Endometrial microvascular endothelial cells (primary cell): ENCODE data around the gene LRP10. TPM values are rescaled to one million over a fixed set of nuclear protein-coding genes. Genes with fewer than 3 reads are reported as not detected.

Experiments used
- in situ Hi-C: cut with HindIII; loops from 2 replicates; pipeline ENCODE4 v1.10.0; 2017; ENCODE audit warnings: low sequenced_read_pairs, low pct_unique_long_range_greater_than_20kb; ENCODE audit errors: inconsistent ontology term
- total RNA-seq: library from RNA; depleted of rRNA; stranded (reverse); fragments of >200 nt; gene quantifications from one replicate; pipeline ENCODE4 v1.2.3, GENCODE V29; 2015; ENCODE audit errors: inconsistent ontology term

Gene LRP10
- total RNA-seq, 1 donor from 2014 or later = 136 TPM

DNA sequence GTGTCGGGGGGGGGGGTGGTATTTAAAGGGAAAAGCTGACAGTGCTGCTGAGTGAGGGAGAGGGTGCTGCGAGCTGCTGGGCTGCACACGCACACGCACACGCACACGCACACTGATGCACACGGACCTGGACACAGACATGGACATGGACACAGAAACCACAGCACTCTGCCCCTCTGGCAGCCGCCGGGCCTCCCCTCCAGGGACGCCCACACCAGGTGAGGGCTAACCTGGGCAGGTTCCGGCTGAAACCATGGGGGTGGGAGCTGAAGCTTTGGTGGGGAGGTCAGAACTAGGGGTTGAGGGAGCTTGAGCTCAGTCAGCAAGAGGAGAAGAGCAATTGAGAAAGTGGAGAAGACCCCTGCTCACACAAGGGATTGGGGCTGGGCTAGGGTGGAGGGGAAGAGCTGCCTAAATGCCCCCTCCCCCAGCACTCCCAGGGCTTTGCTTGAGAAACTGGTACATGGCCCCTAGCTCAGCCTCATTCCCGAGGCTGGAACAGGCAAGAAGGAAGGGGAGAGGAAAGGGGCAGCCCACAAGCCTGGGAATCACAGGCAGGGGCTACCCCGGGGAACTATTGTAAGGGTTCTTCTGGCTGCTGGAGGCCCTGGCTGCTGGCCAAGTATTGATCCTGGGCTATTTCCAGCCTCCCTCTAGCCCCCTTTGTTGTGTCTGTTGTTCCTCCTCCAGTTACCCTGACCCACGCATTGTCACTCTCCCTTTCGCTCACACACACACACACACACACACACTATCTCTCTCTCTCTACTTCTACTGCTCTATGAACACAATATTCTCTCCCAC is 11.8 kb downstream of the LRP10 start, which contains the start of gene REM2:
Gene REM2, plus strand, starts transcription at position 50 of the 804 bp plus-strand sequence. Its CDS starts 66 bp downstream, at position 116.
- in situ Hi-C loops = no loop called here

DNA sequence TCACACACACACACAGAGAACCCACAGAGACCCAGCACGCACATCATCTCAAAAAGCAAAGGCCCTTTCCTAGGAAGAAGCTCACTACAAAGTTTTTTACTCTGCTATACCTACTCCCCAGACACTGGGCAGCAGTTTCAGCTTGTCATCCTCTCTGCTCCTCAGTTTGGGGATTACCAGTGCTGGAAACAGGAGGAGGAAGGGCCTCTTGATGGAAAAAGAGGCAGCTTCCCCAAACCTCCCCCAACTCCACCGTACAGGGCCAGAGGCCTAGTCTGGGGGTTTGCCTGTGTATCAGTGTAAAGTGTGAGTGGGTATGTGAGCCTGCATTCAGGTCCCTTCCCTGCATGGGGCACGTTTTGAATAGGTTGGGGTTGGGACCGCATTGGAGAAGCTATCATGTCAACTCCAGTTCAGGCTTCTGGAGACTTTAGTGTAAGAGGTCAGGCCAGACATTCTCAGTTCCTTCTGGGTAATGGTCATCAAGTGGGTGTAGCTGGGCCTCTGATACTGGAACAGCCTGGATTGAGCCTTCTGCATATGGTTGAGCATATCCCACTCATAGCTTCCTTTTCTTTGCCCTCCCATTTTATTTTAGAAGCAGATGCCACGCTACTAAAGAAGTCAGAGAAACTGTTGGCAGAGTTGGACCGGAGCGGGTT is 12.7 kb downstream of the LRP10 start:
- in situ Hi-C loops = no loop called here

DNA sequence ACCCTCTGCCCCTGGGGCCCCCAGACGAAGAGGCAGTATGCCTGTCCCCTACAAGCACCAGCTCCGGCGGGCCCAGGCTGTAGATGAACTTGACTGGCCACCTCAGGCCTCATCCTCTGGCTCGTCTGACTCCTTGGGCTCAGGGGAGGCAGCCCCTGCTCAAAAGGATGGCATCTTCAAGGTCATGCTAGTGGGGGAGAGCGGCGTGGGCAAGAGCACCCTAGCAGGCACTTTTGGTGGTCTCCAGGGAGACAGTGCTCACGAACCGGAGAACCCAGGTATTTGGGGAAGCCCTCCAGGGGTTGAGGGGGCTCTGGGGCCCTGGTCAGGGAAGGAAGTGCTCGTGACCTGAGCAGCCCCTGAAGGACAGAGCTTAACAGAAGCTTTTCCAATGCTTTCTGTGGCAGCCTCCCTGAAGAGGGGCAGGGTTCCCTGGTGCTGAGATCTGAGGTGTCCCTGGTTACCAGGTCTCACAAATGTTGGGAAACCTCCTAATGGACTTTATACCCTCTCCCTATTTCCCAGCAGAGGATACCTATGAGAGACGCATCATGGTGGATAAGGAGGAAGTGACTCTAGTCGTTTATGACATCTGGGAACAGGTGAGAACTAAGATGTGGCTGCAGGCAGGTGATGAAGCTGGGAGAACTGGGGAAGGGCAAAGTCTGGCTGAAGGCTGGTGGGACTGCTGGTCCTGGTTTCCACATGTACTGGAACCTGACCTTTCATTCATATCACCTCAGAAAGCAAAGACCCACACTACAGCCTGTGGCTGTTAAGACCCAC is 13.4 kb downstream of the LRP10 start:
- in situ Hi-C loops = no loop called here

DNA sequence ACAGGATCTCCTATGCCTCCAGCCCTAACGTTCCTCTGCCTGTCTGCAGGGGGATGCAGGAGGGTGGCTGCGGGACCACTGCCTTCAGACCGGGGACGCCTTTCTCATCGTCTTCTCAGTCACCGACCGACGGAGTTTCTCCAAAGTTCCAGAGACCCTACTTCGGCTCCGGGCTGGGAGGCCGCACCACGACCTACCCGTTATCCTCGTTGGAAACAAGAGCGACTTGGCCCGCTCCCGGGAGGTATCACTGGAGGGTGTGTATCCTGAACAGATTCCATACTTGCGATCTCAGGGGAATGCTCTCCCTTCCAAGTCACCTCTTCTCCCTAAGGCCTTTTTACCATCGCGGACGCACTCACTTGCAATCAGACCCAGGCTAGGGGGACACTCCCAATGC is 14.4 kb downstream of the LRP10 start:
- in situ Hi-C loops = no loop called here

DNA sequence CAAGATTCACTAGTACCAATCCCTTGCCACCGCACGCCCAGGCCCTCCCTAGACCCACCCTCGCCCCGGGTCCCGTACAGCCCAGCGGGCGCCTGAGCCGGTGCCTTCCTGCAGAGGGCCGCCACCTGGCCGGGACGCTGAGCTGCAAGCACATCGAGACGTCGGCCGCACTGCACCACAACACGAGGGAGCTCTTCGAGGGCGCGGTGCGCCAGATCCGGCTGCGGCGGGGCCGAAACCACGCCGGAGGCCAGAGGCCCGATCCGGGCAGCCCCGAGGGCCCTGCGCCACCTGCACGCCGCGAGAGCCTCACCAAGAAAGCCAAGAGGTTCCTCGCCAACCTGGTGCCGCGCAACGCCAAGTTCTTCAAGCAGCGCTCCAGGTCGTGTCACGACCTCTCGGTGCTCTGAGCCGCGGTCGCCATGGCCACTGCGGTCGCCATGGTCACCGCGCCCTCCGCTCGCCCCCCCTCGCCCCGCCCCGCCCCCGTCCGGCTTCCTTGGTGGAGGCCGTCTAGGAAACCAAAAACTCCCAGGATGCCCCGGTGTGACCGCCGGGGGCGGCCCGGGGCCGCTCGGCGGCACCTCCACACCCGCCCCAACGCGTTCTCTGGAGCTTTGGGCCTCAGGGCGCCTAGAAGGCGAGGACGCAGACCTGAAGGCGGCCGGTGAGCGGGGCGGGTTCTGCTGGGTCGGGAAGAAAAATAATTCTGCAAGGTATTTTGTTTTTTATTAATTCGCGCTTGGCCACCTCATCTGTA is 15.1 kb downstream of the LRP10 start:
- in situ Hi-C loops = no loop called here

DNA sequence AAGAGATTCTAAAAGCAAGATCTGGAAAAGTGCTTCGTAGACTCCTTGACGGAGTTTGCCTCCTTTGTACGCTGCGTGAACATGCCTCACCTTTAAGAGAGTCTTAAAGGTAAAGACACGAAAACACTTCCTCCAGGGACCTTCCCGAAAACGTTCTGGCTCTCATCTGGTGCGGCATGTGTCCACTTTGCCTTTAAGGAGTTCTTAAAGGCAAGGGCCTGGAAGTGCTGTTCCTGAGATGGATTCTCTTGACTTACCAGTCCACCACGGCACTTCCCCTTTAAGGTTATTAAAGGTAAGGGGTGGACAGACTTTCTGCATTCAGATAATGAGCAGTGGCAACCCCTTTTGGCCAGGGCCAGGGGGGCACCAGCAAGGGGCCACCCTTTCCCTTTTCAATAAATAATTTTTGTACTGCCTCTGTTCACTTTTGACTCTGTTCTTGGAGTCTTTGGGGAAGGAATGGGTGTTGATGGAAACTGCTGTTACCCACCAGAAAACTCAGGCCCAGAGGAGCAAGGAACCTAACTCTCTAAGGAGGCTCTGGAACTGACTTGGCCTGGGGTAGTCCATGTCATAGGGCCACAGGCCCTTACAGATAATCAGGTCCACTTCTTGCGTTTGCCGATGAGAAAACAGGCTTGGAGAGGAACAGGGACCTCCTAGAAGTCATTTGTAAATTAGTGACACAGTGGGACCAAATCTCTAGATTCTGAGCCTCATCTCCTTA is 15.9 kb downstream of the LRP10 start:
- in situ Hi-C loops = no loop called here

DNA sequence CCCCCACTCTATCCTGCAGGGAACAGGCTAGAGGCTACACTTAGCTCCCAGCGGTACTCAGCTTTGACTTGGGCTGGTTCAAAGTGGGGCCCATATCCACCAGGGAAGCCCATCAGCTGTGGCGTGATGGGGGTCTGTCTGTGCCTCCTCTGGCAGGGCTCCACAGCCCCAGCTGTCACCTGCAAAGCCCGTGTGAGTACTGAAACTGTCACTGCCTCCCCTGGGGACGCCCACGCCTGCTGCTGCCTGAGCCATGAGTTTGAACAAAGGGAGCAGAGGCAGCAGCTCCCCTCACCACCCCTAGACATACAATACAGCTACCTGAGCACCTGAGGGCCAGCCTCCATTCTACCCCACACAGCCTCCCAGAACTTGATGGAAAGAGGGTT is 16.4 kb downstream of the LRP10 start:
- in situ Hi-C loops = no loop called here

DNA sequence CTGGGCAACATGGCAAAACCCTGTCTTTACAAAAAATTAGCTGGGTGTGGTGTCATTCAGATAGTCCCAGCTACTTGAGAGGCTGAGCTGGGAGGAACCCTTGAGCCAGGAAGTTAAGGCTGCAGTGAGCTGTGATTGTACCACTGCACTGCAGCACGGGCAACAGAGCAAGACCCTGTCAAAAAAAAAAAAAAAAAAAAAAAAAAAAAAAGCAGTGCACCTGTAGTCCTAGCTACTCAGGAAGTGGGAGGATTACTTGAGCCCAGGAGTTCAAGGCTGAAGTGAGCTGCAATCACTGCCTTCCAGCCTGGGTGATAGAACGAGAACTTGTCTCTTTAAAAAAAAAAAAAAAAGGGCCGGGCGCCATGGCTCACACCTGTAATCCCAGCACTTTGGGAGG is 17.1 kb downstream of the LRP10 start:
- in situ Hi-C loops = no loop called here

DNA sequence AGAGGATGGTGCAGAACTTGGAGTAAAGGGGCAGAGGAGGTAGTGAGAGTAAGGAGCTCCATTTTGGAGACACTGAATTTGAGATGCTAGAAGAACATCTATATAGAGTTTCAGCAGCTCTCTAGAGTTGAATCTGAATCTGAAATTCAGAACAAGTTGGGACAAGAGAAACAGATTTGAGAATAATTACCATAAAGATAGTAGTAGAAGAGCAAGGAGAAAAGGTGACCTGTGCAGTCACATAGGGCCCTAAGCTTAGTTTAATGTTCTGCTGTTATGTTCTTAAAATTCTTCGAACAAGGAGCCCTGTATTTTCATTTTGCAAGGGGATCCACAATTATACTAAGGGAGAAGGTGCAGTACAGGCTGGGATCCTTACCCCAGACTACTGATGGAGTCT is 18.9 kb downstream of the LRP10 start:
- in situ Hi-C loops = loop anchor here (10.0 kb wide), 1 partner anchor 306 kb away; the partner anchor contains the start of gene DAD1

DNA sequence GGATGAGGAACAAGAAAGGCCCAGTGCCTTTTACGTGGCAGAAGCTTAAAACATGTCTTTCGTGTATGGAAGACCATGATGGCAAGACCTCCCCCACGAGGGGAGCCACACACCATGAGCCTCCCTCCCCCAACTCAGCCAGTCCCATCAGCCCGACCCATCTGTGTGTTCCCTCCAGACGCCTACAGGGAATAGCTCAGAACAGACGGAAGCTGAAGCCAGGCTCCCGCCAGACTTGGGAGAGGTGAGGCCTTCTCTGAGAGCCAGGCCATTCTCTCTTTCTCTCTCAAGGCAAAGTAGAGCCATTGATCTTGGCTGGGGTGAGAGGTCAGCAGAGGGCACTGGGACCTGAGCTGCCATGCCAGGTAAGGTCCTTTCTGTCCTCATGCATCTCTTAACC is 20.9 kb downstream of the LRP10 start:
- in situ Hi-C loops = loop anchor here (10.0 kb wide), 1 partner anchor 308 kb away; the partner anchor contains the start of gene DAD1

DNA sequence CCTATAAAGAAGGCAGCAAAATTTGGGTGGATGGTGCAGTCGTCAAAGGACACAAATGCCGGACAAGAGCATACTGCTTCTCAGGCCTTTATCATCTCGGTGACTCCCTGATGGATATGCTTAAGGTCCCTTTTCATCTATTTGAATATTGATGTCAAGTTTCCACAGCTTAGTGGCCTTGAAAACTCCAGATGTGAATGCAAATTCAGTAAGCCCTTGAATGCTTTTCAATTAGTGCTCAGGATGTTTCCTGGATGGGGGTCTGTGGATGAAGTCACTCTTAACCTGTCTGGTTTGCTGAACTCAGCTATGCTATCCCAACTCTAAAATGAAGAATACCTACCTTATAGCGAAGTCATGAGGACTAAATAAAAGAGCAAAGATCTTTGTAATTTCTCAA is 22.2 kb downstream of the LRP10 start:
- in situ Hi-C loops = loop anchor here (10.0 kb wide), 1 partner anchor 309 kb away; the partner anchor contains the start of gene DAD1

DNA sequence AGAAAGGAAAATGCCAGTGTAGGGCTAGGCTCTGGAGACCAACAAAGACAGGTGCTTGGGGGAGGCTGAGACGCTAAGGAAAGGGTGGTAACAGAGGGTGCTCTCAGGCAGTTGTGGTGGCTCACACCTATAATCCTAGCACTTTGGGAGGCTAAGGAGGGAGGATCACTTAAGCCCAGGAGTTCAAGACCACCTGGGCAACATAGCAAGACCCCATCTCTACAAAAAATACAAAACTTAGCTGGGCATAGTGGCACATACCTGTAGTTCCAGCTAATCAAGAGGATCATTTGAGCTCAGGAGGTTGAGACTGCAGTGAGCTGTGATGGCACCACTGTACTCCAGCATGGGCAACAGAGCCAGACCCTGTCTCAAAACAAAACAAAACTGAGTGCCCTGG is 23.9 kb downstream of the LRP10 start:
- in situ Hi-C loops = loop anchor here (10.0 kb wide), 1 partner anchor 311 kb away; the partner anchor contains the start of gene DAD1

DNA sequence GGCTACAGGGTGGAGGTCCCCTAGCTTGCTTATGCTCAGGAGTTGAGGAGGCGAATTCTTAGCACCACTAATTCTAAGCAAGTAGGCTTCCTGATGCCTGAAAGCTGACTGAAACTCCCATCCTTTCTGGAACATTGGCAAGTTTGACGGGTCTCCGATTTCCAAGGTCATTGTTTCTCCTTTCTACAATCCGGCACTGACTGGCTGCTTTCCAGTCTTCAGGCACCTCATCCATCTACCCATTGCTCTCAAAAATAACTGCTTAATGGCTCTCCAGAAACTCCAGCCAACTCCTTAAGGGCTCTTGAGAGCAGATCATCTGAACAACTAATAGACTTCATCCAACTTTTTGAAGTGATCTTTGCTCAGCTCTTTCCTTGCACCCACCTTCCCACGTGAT is 24.8 kb downstream of the LRP10 start:
- in situ Hi-C loops = loop anchor here (10.0 kb wide), 1 partner anchor 312 kb away; the partner anchor contains the start of gene DAD1

DNA sequence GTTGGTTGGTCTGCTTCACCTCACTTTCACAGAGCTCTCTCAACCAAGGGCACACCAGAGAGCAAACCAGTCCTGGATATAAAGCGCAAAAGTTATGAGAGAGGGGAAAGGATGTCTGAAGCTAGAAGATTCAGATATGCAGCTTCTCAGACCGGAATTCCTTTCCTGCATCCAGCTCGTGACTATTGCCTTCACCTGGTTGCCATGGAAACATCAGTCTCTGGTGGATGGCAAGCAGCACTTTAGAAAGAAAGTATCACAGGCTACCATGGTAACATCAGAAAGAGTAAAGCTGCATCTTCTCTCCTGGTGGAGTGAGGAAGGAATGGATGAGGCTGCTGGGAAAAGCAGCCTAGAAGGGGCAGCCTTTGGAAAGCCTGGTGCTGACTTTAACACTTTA is 25.2 kb downstream of the LRP10 start:
- in situ Hi-C loops = loop anchor here (10.0 kb wide), 1 partner anchor 312 kb away; the partner anchor contains the start of gene DAD1

DNA sequence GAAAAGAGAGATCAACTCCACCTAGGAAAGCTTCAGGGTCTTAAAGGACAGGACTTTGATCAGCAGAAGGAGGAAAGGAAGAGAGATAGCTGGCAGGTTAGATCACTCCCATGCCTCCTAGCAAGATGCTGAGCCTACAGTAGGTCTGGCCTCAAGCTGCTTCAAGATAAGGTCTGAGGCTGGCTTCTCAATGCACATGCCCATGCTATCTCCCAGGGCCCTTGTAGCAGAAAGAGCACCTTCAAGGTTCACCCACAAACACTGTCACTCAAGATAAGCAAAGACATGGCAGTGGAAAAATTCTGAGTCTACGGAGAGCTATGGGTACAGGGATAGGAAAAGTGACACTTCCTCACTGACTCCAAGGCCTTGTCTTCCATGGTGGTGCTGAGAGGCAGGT is 25.8 kb downstream of the LRP10 start:
- in situ Hi-C loops = loop anchor here (10.0 kb wide), 1 partner anchor 313 kb away; the partner anchor contains the start of gene DAD1

DNA sequence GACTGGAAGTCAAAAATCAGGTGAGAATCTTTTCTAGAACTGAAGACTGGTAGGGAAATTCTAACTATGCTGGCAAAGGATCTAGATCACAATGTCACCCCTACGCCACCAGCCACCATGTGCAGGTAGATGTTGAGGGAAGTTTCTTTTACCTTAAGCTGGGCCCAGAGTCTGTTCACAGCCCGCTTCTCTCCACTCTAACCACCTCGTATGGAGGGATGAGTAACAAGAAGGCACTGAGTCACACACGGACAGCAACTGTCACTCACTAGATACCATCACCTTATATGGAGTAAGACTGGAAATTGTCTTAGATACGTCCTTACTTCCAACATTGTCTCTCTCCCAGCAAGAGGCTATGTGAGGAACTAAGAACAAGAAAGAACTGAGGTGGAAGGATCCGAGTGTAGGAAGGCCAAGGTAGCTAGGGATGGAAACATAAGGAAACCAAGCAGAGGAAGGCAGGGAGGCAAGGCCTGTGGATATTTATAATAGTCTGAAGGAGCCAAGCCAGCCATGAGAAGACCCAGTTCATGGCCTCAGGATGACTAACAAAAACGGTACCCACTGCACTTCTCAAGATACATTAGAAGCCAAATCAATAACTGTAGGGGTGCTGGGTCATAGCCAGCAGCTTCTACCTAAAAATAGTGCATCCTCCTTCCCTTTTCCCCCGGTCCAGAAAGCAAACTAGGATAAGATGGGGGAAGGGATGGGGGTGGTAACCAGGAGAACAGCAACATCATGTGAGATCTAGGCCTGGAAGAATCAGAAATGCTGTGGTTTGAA is 27.0 kb downstream of the LRP10 start:
- in situ Hi-C loops = loop anchor here (10.0 kb wide), 1 partner anchor 314 kb away; the partner anchor contains the start of gene DAD1
